K562 (cell line): Measurements from ENCODE around the gene ELOVL1. TPM values are rescaled to one million over a fixed set of nuclear protein-coding genes. Genes with fewer than 3 reads are reported as not detected.

Experiments
- ARID4B ChIP-seq: sonication (generic); formaldehyde crosslinking; IDR thresholded peaks from 2 replicates; pipeline ENCODE4 v1.8.0; 2022; ENCODE audit warnings: mild to moderate bottlenecking, missing genetic modification reagents
- ARNT ChIP-seq, 2 experiments: fragments of 450-650 bp; IDR thresholded peaks; 2 replicates each; pipeline ENCODE4 v1.6.1; 2016; ENCODE audit warnings: mild to moderate bottlenecking in 1 of 2
- BRD9 ChIP-seq: fragments of 450-650 bp; IDR thresholded peaks from 2 replicates; pipeline ENCODE4 v1.6.1; 2018; ENCODE audit warnings: low read depth; ENCODE audit not compliant: partially characterized antibody
- DMBX1 ChIP-seq: fragments of 250-450 bp; sonication (Bioruptor Pico); IDR thresholded peaks from 2 replicates; pipeline ENCODE4 v1.8.0; 2022; ENCODE audit warnings: inconsistent platforms, mild to moderate bottlenecking, moderate library complexity, borderline replicate concordance
- FUS ChIP-seq: fragments of 200-400 bp; formaldehyde crosslinking; optimal IDR thresholded peaks from 2 replicates; pipeline ENCODE3; 2017; ENCODE audit warnings: low read depth, low read length
- KDM2B ChIP-seq: fragments of 250-450 bp; sonication (Bioruptor Pico); IDR thresholded peaks from 2 replicates; pipeline ENCODE4 v1.8.0; 2021; ENCODE audit warnings: mild to moderate bottlenecking, moderate library complexity
- NR4A1 ChIP-seq, 2 experiments: fragments of 250-450 bp in 1 of 2; fragments of 450-650 bp in 1 of 2; sonication (Bioruptor Pico) in 1 of 2; IDR thresholded peaks; 2 replicates each; pipeline versions ENCODE4 v1.4.0 to v1.6.1; 2016 to 2020; ENCODE audit warnings: mild to moderate bottlenecking in 2 of 2, missing compliant biosample characterization in 1 of 2, missing genetic modification characterization in 1 of 2, moderate library complexity in 1 of 2
- PRMT5 ChIP-seq: sonication (generic); formaldehyde crosslinking; IDR thresholded peaks from 2 replicates; pipeline ENCODE4 v1.5.0; 2020; ENCODE audit warnings: missing genetic modification reagents
- RB1 ChIP-seq: fragments of 450-650 bp; IDR thresholded peaks from 2 replicates; pipeline ENCODE4 v1.6.1; 2017; ENCODE audit warnings: low read depth, mild to moderate bottlenecking
- RBM14 ChIP-seq: fragments of 200-400 bp; formaldehyde crosslinking; IDR thresholded peaks from 2 replicates; pipeline ENCODE4 v1.6.1; 2018; ENCODE audit warnings: low read depth, mild to moderate bottlenecking, low read length, moderate library complexity, borderline replicate concordance; ENCODE audit not compliant: insufficient read depth
- SP2 ChIP-seq: IDR thresholded peaks from 2 replicates; pipeline ENCODE4 v1.6.1; 2011; ENCODE audit warnings: mild to moderate bottlenecking, low read depth, low read length, moderate library complexity; ENCODE audit not compliant: poor library complexity, severe bottlenecking; ENCODE audit errors: extremely low read depth
- TAF1 ChIP-seq: IDR thresholded peaks from 2 replicates; pipeline ENCODE4 v1.6.1; 2011; ENCODE audit warnings: mild to moderate bottlenecking, low read length, moderate library complexity; ENCODE audit not compliant: insufficient read depth, control insufficient read depth, severe bottlenecking; ENCODE audit errors: extremely low read depth
- TAF7 ChIP-seq: fragments of 450-650 bp; IDR thresholded peaks from 2 replicates; pipeline ENCODE4 v1.6.1; 2016; ENCODE audit warnings: missing genetic modification characterization, missing compliant biosample characterization
- TEAD2 ChIP-seq: fragments of 450-650 bp; IDR thresholded peaks from 2 replicates; pipeline ENCODE4 v1.6.1; 2016; ENCODE audit warnings: missing genetic modification characterization, control low read depth, missing compliant biosample characterization
- TOE1 ChIP-seq, 2 experiments: fragments of 450-650 bp in 1 of 2; sonication (generic) in 1 of 2; formaldehyde crosslinking in 1 of 2; IDR thresholded peaks; 2 replicates each; pipeline versions ENCODE4 v1.7.1 to v1.8.0; 2016 to 2022; ENCODE audit warnings: borderline replicate concordance in 2 of 2, mild to moderate bottlenecking in 2 of 2, antibody characterized with exemption in 1 of 2, inconsistent platforms in 1 of 2, low read depth in 1 of 2, missing genetic modification reagents in 1 of 2, moderate library complexity in 1 of 2
- TRIM24 ChIP-seq, 2 experiments: fragments of 450-650 bp; IDR thresholded peaks; 2 replicates each; pipeline ENCODE4 v1.6.1; 2016
- ZC3H11A ChIP-seq: IDR thresholded peaks from 2 replicates; pipeline ENCODE4 v1.6.1; 2012; ENCODE audit warnings: low read depth, low read length, improper control_type of control experiment
- ZNF143 ChIP-seq: sonication (generic); formaldehyde crosslinking; IDR thresholded peaks from 2 replicates; pipeline ENCODE4 v1.9.0; 2022; ENCODE audit warnings: mild to moderate bottlenecking, missing genetic modification reagents
- ZNF449 ChIP-seq: fragments of 250-450 bp; sonication (Bioruptor Pico); IDR thresholded peaks from 2 replicates; pipeline ENCODE4 v1.8.0; 2022; ENCODE audit warnings: moderate library complexity, mild to moderate bottlenecking, inconsistent platforms
- ZNF778 ChIP-seq: fragments of 450-650 bp; formaldehyde crosslinking; IDR thresholded peaks from 2 replicates; pipeline ENCODE4 v1.4.0; 2020; ENCODE audit warnings: mild to moderate bottlenecking, moderate library complexity
- polyA plus RNA-seq, 8 experiments: library from polyadenylated mRNA; depleted of rRNA in 4 of 8; stranded (reverse) in 5 of 8; unstranded in 3 of 8; fragments of >200 nt; fragmentation: Nextera tagmentation in 2 of 8; fragmentation: Illumina TruSeq in 1 of 8; extraction: Ambion mirVana in 2 of 8; extraction: Trizol in 1 of 8; gene quantifications; 2 replicates each; pipeline versions ENCODE4 v1.2.1 to v1.2.3, GENCODE V29; 2011 to 2014; ENCODE audit warnings: inconsistent platforms in 1 of 8, missing spikeins in 1 of 8
- total RNA-seq, 7 experiments: library from RNA; depleted of rRNA in 6 of 7; stranded (reverse); fragments of >200 nt in 6 of 7; fragmentation: Illumina TruSeq in 2 of 7; extraction: Trizol in 2 of 7; gene quantifications; 2 replicates each; pipeline versions ENCODE4 v1.2.1 to v1.2.3, GENCODE V29; 2011 to 2021; ENCODE audit warnings: low replicate concordance in 1 of 7

The ELOVL1 gene
- total and polyA plus RNA-seq, 9 of the 15 experiments (the other 6 are each of a cell fraction or from before 2014, with no cell fraction given): 51.0 to 157 (median 70.3) TPM

GRCh38 chr1:43389326-43390313 lies 21.8 kb upstream of the ELOVL1 start, which contains the start of the genes MED8 and SZT2 (continued):
- TF ChIP-seq ARID4B (CRISPR knock-in tag) (peak; percentile 51; the same call in 1 of the 2 replicates), TAF1 (peak; percentile 56), RB1 (peak; percentile 58; the same call in 1 of the 2 replicates), NR4A1 (CRISPR knock-in tag; IDR thresholded peaks at IDR 0.05) (no peak), NR4A1 (tag; IDR thresholded peaks at IDR 0.05) (no peak), TAF7 (peak; percentile 85), RBM14 (no peak), TRIM24 (IDR thresholded peaks at IDR 0.05) (peak in 1 of 2 experiments; percentile 32; a peak in 1 of 4 replicates), PRMT5 (no peak), ZNF143 (CRISPR knock-in tag) (0 out of 2 replicates have a peak, but pooled peaks have one; percentile 7), TOE1 (IDR thresholded peaks at IDR 0.05; ENCODE audit: borderline replicate concordance) (no peak; the same call in none of the 2 replicates), TOE1 (CRISPR knock-in tag; IDR thresholded peaks at IDR 0.05; ENCODE audit: borderline replicate concordance, low read depth) (no peak), KDM2B (CRISPR knock-in tag) (no peak), DMBX1 (CRISPR knock-in tag) (no peak), BRD9 (no peak), ZC3H11A (no peak), ARNT (IDR thresholded peaks at IDR 0.05) (peak in 1 of 2 experiments; percentile 67; a peak in 1 of 4 replicates), ZNF449 (CRISPR knock-in tag) (no peak), ZNF778 (CRISPR knock-in tag) (no peak), SP2 (peak; percentile 71), TEAD2 (tag) (no peak), FUS (no peak)
